ENCODE measurements around the gene TBC1D9.

- TF ChIP-seq CTCF (optimal IDR thresholded peaks at IDR 0.05 in 1 of 3, IDR thresholded peaks at IDR 0.05 in 1 of 3, conservative IDR thresholded peaks at IDR 0.05 in 1 of 3; ENCODE audit: extremely low read depth in 1 of 3, insufficient read depth in 2 of 3, low read length in 3 of 3) (no peak), EZH2 (IDR thresholded peaks at IDR 0.05; ENCODE audit: low read length) (no peak)
Observed at GRCh38 chr4:140644470-140645185, 111.6 kb downstream of the TBC1D9 start.
